B cell (primary cell): ENCODE results near the gene CAPN10. TPM values are rescaled to one million over a fixed set of nuclear protein-coding genes. Genes with fewer than 3 reads are reported as not detected.

Experiments used
- ATAC-seq: fragments of 200-7000 bp; cut with Tn5 transposase; one replicate; pipeline ENCODE4 v1.10.0; 2021; ENCODE audit warnings: low read depth, mild to moderate bottlenecking, moderate number of reproducible peaks, moderate library complexity
- CTCF ChIA-PET: fragments of 350-600 bp; sonication (Branson Sonifier 250); formaldehyde crosslinking; loops from one replicate; lab custom pipeline; 2021; ENCODE audit warnings: antibody characterized with exemption, inconsistent platforms; lab: Charles Lee
- POLR2A ChIA-PET: fragments of 350-600 bp; sonication (Branson Sonifier 250); formaldehyde crosslinking; loops from one replicate; lab custom pipeline; 2021; ENCODE audit warnings: antibody characterized with exemption; lab: Charles Lee
- DNase-seq: peaks from one replicate; pipeline ENCODE4 v3.0.0; 2013
- H2AFZ ChIP-seq: 2 replicates; pipeline ENCODE4 v1.6.1; 2012; ENCODE audit warnings: mild to moderate bottlenecking, low read depth, low read length; ENCODE audit not compliant: insufficient read depth, poor library complexity, severe bottlenecking
- H3K27ac ChIP-seq, 2 donors: 1 replicate in 1 of 2; 2 replicates in 1 of 2; pipeline ENCODE4 v1.5.1; 2012 to 2013; ENCODE audit warnings: low read length in 2 of 2, mild to moderate bottlenecking in 2 of 2, moderate library complexity in 1 of 2
- H3K27me3 ChIP-seq, 4 experiments: fragments of 200-600 bp in 1 of 4; sonication (generic) in 1 of 4; replicated peaks in 1 of 4; 1 replicate in 2 of 4; 2 replicates in 2 of 4; pipeline versions ENCODE4 v1.6.1 to v1.7.0; 2013 to 2016; ENCODE audit warnings: low read length in 3 of 4, mild to moderate bottlenecking in 2 of 4, mixed read lengths in 1 of 4, moderate library complexity in 1 of 4; ENCODE audit not compliant: insufficient read depth in 4 of 4, control insufficient read depth in 3 of 4; ENCODE audit errors: control extremely low read depth in 1 of 4
- H3K36me3 ChIP-seq, 2 experiments: replicated peaks in 1 of 2; 1 replicate in 1 of 2; 2 replicates in 1 of 2; pipeline versions ENCODE4 v1.6.1 to v1.7.1; 2013; ENCODE audit warnings: low read length in 1 of 2; ENCODE audit not compliant: insufficient read depth in 2 of 2, control insufficient read depth in 1 of 2; ENCODE audit errors: control extremely low read depth in 1 of 2, extremely low read depth in 1 of 2
- H3K4me1 ChIP-seq, 2 donors: fragments of 200-600 bp in 1 of 2; sonication (generic) in 1 of 2; 1 replicate in 1 of 2; 2 replicates in 1 of 2; pipeline versions ENCODE4 v1.5.1 to v1.6.1; 2013 to 2017; ENCODE audit warnings: low read length in 2 of 2; ENCODE audit not compliant: control insufficient read depth in 2 of 2, insufficient read depth in 2 of 2
- H3K4me2 ChIP-seq: replicated peaks from 2 replicates; pipeline ENCODE3; 2012; ENCODE audit warnings: mild to moderate bottlenecking, low read depth, low read length; ENCODE audit not compliant: poor library complexity, severe bottlenecking
- H3K4me3 ChIP-seq, 5 experiments: fragments of 200-600 bp in 1 of 5; sonication (generic) in 1 of 5; 1 replicate in 3 of 5; 2 replicates in 2 of 5; pipeline versions ENCODE4 v1.5.1 to v1.7.0; 2011 to 2016; ENCODE audit warnings: low read length in 4 of 5, mild to moderate bottlenecking in 4 of 5, low read depth in 2 of 5, control low read depth in 1 of 5, moderate library complexity in 1 of 5; ENCODE audit not compliant: insufficient read depth in 1 of 5; ENCODE audit errors: control extremely low read depth in 1 of 5, extremely low read depth in 1 of 5
- H3K79me2 ChIP-seq: fragments of 200-600 bp; sonication (generic); one replicate; pipeline ENCODE4 v1.6.0; 2016; ENCODE audit warnings: low read length; ENCODE audit not compliant: control insufficient read depth, insufficient read depth
- H3K9ac ChIP-seq: fragments of 200-600 bp; sonication (generic); 2 replicates; pipeline ENCODE4 v1.6.1; 2017; ENCODE audit warnings: mild to moderate bottlenecking, low read length, moderate library complexity
- H3K9me3 ChIP-seq, 3 donors: one replicate each; pipeline versions ENCODE4 v1.6.1 to v1.7.1; 2013; ENCODE audit warnings: low read length in 2 of 3; ENCODE audit not compliant: control insufficient read depth in 2 of 3, insufficient read depth in 1 of 3; ENCODE audit errors: control extremely low read depth in 1 of 3
- H4K20me1 ChIP-seq: 2 replicates; pipeline ENCODE4 v1.6.0; 2012; ENCODE audit warnings: mild to moderate bottlenecking, low read length; ENCODE audit not compliant: insufficient read depth, control insufficient read depth, poor library complexity, severe bottlenecking
- H3K27ac Mint-ChIP-seq: one replicate; pipeline ENCODE4 v1.8.0; 2021; ENCODE audit warnings: mixed read lengths
- H3K27me3 Mint-ChIP-seq: one replicate; pipeline ENCODE4 v1.8.0; 2021; ENCODE audit warnings: mixed read lengths
- H3K4me1 Mint-ChIP-seq: one replicate; pipeline ENCODE4 v1.8.0; 2021; ENCODE audit warnings: mixed read lengths
- H3K4me3 Mint-ChIP-seq: one replicate; pipeline ENCODE4 v1.8.0; 2021; ENCODE audit warnings: mixed read lengths
- H3K9me3 Mint-ChIP-seq: one replicate; pipeline ENCODE4 v1.8.0; 2022; ENCODE audit warnings: mixed read lengths; ENCODE audit not compliant: insufficient read depth
- EZH2 ChIP-seq: IDR thresholded peaks from 2 replicates; pipeline ENCODE4 v1.6.1; 2012; ENCODE audit warnings: borderline replicate concordance, low read depth, mild to moderate bottlenecking, moderate library complexity, low read length; ENCODE audit not compliant: insufficient read depth, poor library complexity, severe bottlenecking
- WGBS: methylation state at CpG from one replicate; pipeline ENCODE4 v1.1.5; 2013; ENCODE audit warnings: missing lambda C conversion rate; ENCODE audit not compliant: insufficient coverage; 5-methylcytosine and 5-hydroxymethylcytosine counted together
- intact Hi-C: fragments of 100-400 bp; cut with micrococcal nuclease; formaldehyde crosslinking; loops from one replicate; pipeline ENCODE4 v1.10.0; 2022
- polyA plus RNA-seq: library from polyadenylated mRNA; depleted of rRNA; stranded (reverse); fragments of >200 nt; gene quantifications from 2 replicates; pipeline ENCODE4 v1.2.3, GENCODE V29; 2012
- total RNA-seq, 2 donors: library from RNA; stranded (reverse); fragments of 120-200 nt in 1 of 2; gene quantifications; 1 replicate in 1 of 2; 2 replicates in 1 of 2; pipeline versions ENCODE4 v1.2.3 to v1.2.4, GENCODE V29; 2013 to 2022
- TF ChIP-seq, protein P1 (sequence below): fragments of 200-600 bp; IDR thresholded peaks from one replicate; pipeline ENCODE4 v1.8.0; 2022; ENCODE audit warnings: antibody characterized with exemption, mild to moderate bottlenecking

The CAPN10 gene
- total and polyA plus RNA-seq, 2 donors (not counting 1 experiment from before 2014, with no cell fraction given), result 73.4 to 92.1 TPM

DNA sequence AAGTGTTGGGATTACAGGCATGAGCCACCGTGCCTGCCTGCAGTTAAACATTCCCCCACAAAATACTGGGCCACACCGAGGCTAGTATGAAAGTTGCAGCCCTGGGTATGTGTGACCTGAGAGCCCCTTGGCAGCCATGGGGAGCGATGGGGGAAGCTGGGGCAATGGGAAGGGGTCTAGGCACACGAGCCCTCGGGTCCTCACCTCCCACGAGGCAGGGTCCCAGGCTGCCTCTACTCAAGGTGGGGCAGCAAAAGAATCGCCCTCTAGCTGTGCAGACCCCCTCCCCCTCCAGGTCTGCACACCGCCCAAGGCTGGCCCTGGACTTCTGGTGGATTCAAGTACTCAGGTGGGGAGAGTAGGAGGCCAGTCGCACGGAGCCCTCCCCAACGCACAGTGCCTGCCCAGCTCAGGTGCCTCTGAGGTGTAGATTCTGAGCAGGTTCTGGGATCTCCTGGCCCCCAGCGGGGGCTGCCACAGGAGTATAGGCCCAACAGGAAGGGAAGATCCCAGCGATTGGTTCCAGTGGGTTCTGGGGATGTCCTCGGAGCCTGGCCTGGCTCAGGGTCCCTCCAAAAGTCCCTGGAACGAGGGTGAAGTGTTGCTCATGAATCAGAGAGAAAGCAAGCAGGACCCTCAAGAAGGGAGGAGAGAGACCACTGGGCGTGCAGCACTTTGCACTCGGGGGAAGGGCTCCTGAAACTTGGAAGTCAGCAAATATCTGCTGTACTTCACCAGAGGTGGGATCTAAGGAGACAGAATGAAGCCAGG, 41.4 kb downstream of the CAPN10 start:
- Histone ChIP-seq H3K27me3 (peaks cover 0 to 10% (median 0%) of the 10 kb centered on the region in 4 experiments), H3K27ac (no peak overlapping the region), H3K4me1 (peaks cover 15 to 17% of the 10 kb centered on the region in 2 donors), H3K9ac (no peak overlapping the region), H3K4me3 (no peak overlapping the region), H3K36me3 (no peaks in the 10 kb centered on the region), H3K79me2 (no peaks in the 10 kb centered on the region), H3K4me2 (no peak overlapping the region), H3K9me3 (peaks cover 0 to 14% (median under 1%) of the 10 kb centered on the region in 3 donors), H2AFZ (no peak overlapping the region), H4K20me1 (no peaks in the 10 kb centered on the region)
- DNase-seq (no peak), ATAC-seq (no peak)
- intact Hi-C loops, result no loop called here
- Mint-ChIP-seq H3K27me3 (peaks cover 6% of the 10 kb centered on the region), H3K27ac (no peak overlapping the region), H3K4me3 (no peak overlapping the region), H3K9me3 (no peaks in the 10 kb centered on the region), H3K4me1 (peaks cover 6% of the 10 kb centered on the region)
- TF ChIP-seq EZH2, result no peak
- TF ChIP-seq, protein P1, sequence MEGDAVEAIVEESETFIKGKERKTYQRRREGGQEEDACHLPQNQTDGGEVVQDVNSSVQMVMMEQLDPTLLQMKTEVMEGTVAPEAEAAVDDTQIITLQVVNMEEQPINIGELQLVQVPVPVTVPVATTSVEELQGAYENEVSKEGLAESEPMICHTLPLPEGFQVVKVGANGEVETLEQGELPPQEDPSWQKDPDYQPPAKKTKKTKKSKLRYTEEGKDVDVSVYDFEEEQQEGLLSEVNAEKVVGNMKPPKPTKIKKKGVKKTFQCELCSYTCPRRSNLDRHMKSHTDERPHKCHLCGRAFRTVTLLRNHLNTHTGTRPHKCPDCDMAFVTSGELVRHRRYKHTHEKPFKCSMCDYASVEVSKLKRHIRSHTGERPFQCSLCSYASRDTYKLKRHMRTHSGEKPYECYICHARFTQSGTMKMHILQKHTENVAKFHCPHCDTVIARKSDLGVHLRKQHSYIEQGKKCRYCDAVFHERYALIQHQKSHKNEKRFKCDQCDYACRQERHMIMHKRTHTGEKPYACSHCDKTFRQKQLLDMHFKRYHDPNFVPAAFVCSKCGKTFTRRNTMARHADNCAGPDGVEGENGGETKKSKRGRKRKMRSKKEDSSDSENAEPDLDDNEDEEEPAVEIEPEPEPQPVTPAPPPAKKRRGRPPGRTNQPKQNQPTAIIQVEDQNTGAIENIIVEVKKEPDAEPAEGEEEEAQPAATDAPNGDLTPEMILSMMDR, result no peak
- CTCF ChIA-PET, result no interaction called here
- 93% methylated on average over 12 of the region's 17 CpGs for WGBS
- POLR2A ChIA-PET, result no interaction called here

DNA sequence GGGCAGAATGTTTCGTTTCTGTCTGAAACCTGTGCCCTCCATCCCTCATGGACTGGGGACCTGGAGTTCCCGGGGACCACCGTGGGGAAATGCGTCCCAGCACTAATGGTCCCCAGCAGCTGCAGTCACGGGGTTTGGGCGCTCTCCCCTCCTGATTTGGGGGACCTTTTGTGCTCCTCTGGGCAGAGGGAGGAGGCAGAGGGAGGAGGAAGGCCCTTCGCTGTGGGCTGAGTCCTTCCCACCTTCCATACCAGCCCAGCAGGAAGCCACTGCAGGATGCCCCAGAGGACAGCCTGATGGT, 41.9 kb downstream of the CAPN10 start:
- DNase-seq (no peak), ATAC-seq (no peak)
- Histone ChIP-seq H3K4me1 (peaks cover 13 to 16% of the 10 kb centered on the region in 2 donors), H3K9ac (no peak overlapping the region), H3K4me3 (no peak overlapping the region), H3K79me2 (no peaks in the 10 kb centered on the region), H3K4me2 (no peak overlapping the region), H3K27ac (no peak overlapping the region), H3K9me3 (peaks cover 0 to 14% (median 4%) of the 10 kb centered on the region in 3 donors), H2AFZ (no peak overlapping the region), H3K27me3 (peaks cover 0 to 9% (median 0%) of the 10 kb centered on the region in 4 experiments), H4K20me1 (no peaks in the 10 kb centered on the region), H3K36me3 (no peaks in the 10 kb centered on the region)
- TF ChIP-seq, protein P1, result no peak
- TF ChIP-seq EZH2, result no peak
- Mint-ChIP-seq H3K4me1 (peaks cover 6% of the 10 kb centered on the region), H3K9me3 (peaks cover 4% of the 10 kb centered on the region), H3K27me3 (peaks cover 6% of the 10 kb centered on the region), H3K27ac (no peak overlapping the region), H3K4me3 (no peak overlapping the region)
- CTCF ChIA-PET, result no interaction called here
- intact Hi-C loops, result no loop called here
- WGBS, result 97% methylated on average over 6 of the region's 7 CpGs
- POLR2A ChIA-PET, result interaction anchor here (0.5 kb wide), 1 partner anchor 887 kb away, joined by 4 read pairs; no protein-coding TSS in a partner anchor
